Fibroblast of skin of right biceps (primary cell): Measurements from ENCODE around the gene MARS1.

Experiments used
- DNase-seq: peaks from one replicate; pipeline ENCODE4 v3.0.0-alpha.2; 2013

MARS1 gene

DNA sequence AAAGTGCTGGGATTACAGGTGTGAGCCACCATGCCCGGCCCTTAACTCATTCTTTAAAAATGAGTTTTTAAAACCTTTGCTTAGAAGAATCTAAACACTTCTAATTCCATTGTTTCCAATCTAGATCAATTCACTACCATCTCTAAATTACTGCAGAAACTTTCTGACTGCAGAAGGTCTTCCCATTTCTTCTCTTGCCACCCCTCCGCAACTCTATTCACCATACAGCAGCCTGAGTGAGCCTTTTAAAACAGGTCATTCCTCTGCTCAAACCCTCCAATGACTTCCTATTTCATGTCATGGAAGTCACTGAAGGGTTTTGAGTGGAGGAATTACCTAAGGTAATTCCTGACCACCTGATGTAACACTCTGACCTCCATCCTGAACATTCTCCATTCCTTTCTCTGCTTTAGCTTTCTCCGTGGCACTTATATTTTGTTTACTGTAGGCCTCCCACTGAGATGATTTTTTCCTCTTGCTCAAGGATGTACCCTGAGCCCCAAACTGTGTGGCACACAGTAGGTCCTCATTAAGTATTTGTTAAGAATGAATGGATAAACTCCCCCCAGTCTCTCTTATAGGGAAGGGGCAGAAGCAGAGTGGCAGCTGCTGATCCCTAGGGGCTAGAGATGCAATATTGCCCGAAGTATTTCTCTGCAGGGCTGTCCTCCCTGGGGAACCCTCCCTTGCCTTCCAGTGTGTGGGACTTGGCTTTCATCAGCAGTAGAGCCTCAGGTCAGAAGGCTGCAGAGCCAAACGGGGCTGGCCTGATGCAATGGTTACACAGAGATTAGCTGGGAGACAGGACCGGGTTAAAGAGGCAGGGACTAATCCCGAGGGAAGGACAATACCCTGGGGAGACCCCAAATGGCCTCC lies 31.3 kb downstream of the MARS1 start:
- peak; percentile 47 for DNase-seq

GRCh38 chr12:57519796-57520052 lies 31.9 kb downstream of the MARS1 start:
- DNase-seq, result peak; percentile 30

GRCh38 chr12:57520053-57520818 lies 32.4 kb downstream of the MARS1 start, which contains the start of gene DDIT3:
Gene DDIT3 (minus strand): TSS chr12:57520514. CDS start chr12:57517406, 3,108 bp downstream.
- DNase-seq, result peak; percentile 99

- peak; percentile 71 for DNase-seq
Observed at GRCh38 chr12:57521525-57522010, 33.7 kb downstream of the MARS1 start.

GRCh38 chr12:57522011-57522886 lies 34.4 kb downstream of the MARS1 start, which contains the start of gene MBD6:
Gene MBD6 (plus strand): TSS chr12:57522824. CDS start chr12:57524304, 1,480 bp downstream.
- DNase-seq, result peak; percentile 96

- peak; percentile 58 for DNase-seq
Observed at GRCh38 chr12:57522887-57523705, 35.2 kb downstream of the MARS1 start.

- no peak for DNase-seq
Observed at GRCh38 chr12:57523706-57524614, 36.1 kb downstream of the MARS1 start.

DNA sequence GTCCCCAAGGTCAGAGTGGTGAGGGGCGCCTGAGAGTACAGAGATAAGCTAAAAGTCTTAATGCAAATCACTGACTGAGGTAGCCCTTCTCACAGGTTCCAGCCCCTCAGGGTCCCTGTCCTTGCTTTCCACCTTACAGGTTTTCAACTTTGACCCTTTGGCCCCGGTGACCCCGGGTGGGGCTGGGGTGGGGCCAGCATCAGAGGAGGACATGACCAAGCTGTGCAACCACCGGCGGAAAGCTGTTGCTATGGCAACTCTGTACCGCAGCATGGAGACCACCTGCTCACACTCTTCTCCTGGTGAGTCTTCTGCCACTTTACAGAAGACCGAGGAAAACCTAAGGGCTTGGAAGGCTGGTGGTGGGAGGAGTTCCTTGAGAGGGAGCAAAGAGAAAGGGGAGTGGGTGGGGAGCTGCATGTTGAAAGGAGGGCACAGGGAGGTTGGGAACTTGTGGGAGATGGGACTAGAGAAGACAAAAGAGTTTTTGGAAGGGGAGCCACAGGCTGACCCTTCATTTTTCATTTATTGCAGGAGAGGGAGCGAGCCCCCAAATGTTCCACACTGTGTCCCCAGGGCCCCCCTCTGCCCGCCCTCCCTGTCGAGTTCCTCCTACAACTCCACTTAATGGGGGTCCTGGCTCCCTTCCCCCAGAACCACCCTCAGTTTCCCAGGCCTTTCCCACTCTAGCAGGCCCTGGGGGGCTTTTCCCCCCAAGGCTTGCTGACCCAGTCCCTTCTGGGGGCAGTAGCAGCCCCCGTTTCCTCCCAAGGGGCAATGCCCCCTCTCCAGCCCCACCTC lies 37.1 kb downstream of the MARS1 start:
- no peak for DNase-seq

DNA sequence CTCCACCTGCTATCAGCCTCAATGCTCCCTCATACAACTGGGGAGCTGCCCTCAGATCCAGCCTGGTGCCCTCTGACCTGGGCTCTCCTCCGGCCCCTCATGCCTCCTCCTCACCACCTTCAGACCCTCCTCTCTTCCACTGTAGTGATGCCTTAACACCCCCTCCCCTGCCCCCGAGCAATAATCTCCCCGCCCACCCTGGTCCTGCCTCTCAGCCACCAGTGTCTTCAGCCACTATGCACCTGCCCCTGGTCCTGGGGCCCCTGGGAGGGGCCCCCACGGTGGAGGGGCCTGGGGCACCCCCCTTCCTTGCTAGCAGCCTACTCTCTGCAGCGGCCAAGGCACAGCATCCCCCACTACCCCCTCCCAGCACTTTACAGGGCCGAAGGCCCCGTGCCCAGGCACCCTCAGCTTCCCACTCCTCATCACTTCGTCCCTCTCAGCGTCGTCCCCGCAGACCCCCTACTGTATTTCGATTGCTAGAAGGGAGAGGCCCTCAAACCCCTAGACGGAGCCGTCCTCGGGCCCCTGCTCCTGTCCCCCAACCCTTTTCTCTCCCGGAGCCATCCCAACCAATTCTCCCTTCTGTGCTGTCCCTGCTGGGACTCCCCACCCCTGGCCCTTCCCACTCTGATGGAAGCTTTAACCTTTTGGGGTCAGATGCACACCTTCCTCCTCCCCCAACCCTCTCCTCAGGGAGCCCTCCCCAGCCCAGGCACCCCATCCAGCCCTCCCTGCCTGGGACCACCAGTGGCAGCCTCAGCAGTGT lies 37.9 kb downstream of the MARS1 start:
- no peak for DNase-seq

- no peak for DNase-seq
Observed at GRCh38 chr12:57526477-57527126, 38.7 kb downstream of the MARS1 start.

DNA sequence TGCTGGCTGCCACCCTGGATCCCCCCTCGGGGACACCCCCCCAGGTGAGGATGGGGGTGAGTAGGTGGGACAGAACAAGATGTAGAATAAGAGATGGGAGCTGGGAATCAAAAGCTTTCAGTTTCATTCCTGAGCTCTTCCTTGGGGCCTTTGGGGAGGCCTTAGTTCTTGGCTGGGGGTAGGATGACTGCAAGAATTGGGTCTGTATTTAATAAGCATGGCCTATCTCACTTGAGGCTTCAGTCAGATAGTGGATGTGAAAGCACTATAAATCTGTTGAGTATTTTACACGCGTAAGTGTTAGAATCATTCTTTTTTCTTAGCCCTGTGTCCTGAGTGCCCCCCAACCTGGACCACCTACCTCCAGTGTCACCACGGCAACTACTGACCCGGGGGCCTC lies 39.3 kb downstream of the MARS1 start:
- no peak for DNase-seq

DNA sequence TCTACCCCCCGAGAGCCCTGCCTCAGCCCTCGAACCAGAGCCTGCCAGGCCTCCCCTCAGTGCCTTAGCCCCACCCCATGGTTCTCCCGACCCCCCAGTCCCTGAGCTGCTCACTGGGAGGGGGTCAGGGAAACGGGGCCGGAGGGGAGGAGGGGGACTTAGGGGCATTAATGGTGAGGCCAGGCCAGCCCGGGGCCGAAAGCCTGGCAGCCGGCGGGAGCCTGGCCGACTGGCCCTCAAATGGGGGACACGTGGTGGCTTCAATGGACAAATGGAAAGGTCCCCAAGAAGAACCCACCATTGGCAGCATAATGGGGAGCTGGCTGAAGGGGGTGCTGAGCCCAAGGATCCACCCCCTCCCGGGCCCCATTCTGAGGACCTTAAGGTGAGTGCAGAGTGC lies 40.3 kb downstream of the MARS1 start:
- no peak for DNase-seq

GRCh38 chr12:57528831-57529555 lies 41.1 kb downstream of the MARS1 start:
- DNase-seq, result no peak

- DNase-seq, result no peak
Observed at GRCh38 chr12:57529831-57530230, 42.0 kb downstream of the MARS1 start.

- DNase-seq, result no peak
Observed at GRCh38 chr12:57530396-57531142, 42.7 kb downstream of the MARS1 start.

- no peak for DNase-seq
Observed at GRCh38 chr12:57531836-57532235, 44.0 kb downstream of the MARS1 start.

DNA sequence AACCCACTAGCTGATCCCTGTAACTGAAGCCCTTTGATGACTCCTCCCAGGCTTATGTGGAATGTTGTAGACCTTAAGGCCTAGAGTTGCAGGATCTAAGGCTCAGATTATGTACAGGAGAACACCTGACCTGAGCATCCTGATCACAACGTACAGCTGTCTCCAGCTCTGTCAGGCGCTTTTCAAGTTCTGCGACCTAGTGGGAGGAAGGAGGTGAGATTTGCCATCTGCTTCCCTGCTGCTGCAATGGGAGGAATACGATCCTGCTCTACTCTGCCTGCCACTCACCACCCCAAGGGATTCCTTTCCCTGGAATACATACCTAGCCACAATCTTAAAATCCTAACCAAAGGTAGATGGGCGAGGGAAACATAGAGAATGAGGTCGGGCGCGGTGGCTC lies 45.2 kb downstream of the MARS1 start:
- no peak for DNase-seq
